Neuronal stem cell (in vitro differentiated cells): ENCODE data around the gene HNRNPA1L2.
"Not testable (repeated sequence)": the region's sequence is repeated elsewhere in the genome, so short reads cannot be mapped to it uniquely, and the experiment has no call there.

Experiments
- DNase-seq: peaks from one replicate; pipeline ENCODE4 v3.0.0-alpha.2; 2013; ENCODE audit warnings: low spot score
- H2AFZ ChIP-seq: one replicate; pipeline ENCODE4 v1.6.1; 2013; ENCODE audit warnings: mild to moderate bottlenecking, low read length, inconsistent platforms
- H2AK5ac ChIP-seq: 2 replicates; pipeline ENCODE4 v1.6.1; 2013; ENCODE audit warnings: low read depth, mild to moderate bottlenecking, inconsistent platforms, low read length, moderate library complexity, mixed read lengths
- H2BK120ac ChIP-seq: 2 replicates; pipeline ENCODE4 v1.6.1; 2013; ENCODE audit warnings: low read depth, mild to moderate bottlenecking, inconsistent platforms, low read length, moderate library complexity, mixed read lengths
- H2BK12ac ChIP-seq: one replicate; pipeline ENCODE4 v1.6.1; 2013; ENCODE audit warnings: low read length, inconsistent platforms
- H2BK15ac ChIP-seq: 2 replicates; pipeline ENCODE4 v1.6.1; 2013; ENCODE audit warnings: mild to moderate bottlenecking, low read length, inconsistent platforms, mixed read lengths
- H2BK5ac ChIP-seq: one replicate; pipeline ENCODE4 v1.6.1; 2013; ENCODE audit warnings: inconsistent platforms, mild to moderate bottlenecking, low read length, moderate library complexity
- H3K14ac ChIP-seq: one replicate; pipeline ENCODE4 v1.6.1; 2013; ENCODE audit warnings: low read length, inconsistent platforms
- H3K18ac ChIP-seq: 2 replicates; pipeline ENCODE4 v1.6.1; 2013; ENCODE audit warnings: low read length, inconsistent platforms
- H3K23ac ChIP-seq: 2 replicates; pipeline ENCODE4 v1.6.1; 2013; ENCODE audit warnings: low read depth, mild to moderate bottlenecking, mixed read lengths, low read length, inconsistent platforms; ENCODE audit not compliant: poor library complexity
- H3K27ac ChIP-seq: replicated peaks from 3 replicates; pipeline ENCODE4 v1.5.1; 2013; ENCODE audit warnings: low read length, inconsistent platforms
- H3K27me3 ChIP-seq, 3 experiments: 2 replicates each; pipeline ENCODE4 v1.6.1; 2013; ENCODE audit warnings: low read length in 3 of 3, mild to moderate bottlenecking in 2 of 3, inconsistent platforms in 1 of 3, low read depth in 1 of 3, mixed read lengths in 1 of 3, moderate library complexity in 1 of 3; ENCODE audit not compliant: control insufficient read depth in 3 of 3, insufficient read depth in 3 of 3
- H3K36me3 ChIP-seq, 2 donors: replicated peaks in 1 of 2; 2 replicates each; pipeline ENCODE4 v1.6.1; 2013; ENCODE audit warnings: low read length in 2 of 2; ENCODE audit not compliant: control insufficient read depth in 2 of 2, insufficient read depth in 2 of 2
- H3K4ac ChIP-seq: 2 replicates; pipeline ENCODE4 v1.6.1; 2013; ENCODE audit warnings: inconsistent platforms, mild to moderate bottlenecking, low read length, moderate library complexity
- H3K4me1 ChIP-seq, 2 donors: 1 replicate in 1 of 2; 2 replicates in 1 of 2; pipeline ENCODE4 v1.6.1; 2013; ENCODE audit warnings: low read length in 2 of 2, low read depth in 1 of 2; ENCODE audit not compliant: control insufficient read depth in 2 of 2, insufficient read depth in 1 of 2
- H3K4me2 ChIP-seq: one replicate; pipeline ENCODE4 v1.6.1; 2013; ENCODE audit warnings: mild to moderate bottlenecking, low read length, inconsistent platforms; ENCODE audit not compliant: insufficient read depth, poor library complexity, severe bottlenecking
- H3K4me3 ChIP-seq, 2 donors: 2 replicates each; pipeline ENCODE4 v1.5.1; 2013; ENCODE audit warnings: low read length in 2 of 2, mild to moderate bottlenecking in 2 of 2, inconsistent platforms in 1 of 2, moderate library complexity in 1 of 2
- H3K79me1 ChIP-seq: one replicate; pipeline ENCODE4 v1.6.1; 2013; ENCODE audit warnings: low read depth, mild to moderate bottlenecking, inconsistent platforms, low read length, moderate library complexity
- H3K9ac ChIP-seq: one replicate; pipeline ENCODE4 v1.6.1; 2013; ENCODE audit warnings: mild to moderate bottlenecking, low read depth, low read length, inconsistent platforms; ENCODE audit not compliant: poor library complexity
- H3K9me3 ChIP-seq, 2 donors: replicated peaks in 1 of 2; 2 replicates each; pipeline versions ENCODE3 to v1.6.1; 2013; ENCODE audit warnings: low read length in 2 of 2, mild to moderate bottlenecking in 2 of 2, inconsistent platforms in 1 of 2, low read depth in 1 of 2, mixed read lengths in 1 of 2, moderate library complexity in 1 of 2; ENCODE audit not compliant: control insufficient read depth in 2 of 2, insufficient read depth in 1 of 2
- H4K8ac ChIP-seq: one replicate; pipeline ENCODE4 v1.6.1; 2013; ENCODE audit warnings: low read depth, mild to moderate bottlenecking, inconsistent platforms, low read length, moderate library complexity
- H4K91ac ChIP-seq: one replicate; pipeline ENCODE4 v1.6.1; 2013; ENCODE audit warnings: low read length, low read depth, mild to moderate bottlenecking, inconsistent platforms; ENCODE audit not compliant: poor library complexity
- WGBS, 2 donors: extraction: QIAGEN DNeasy Blood & Tissue Kit; methylation state at CpG; one replicate each; pipeline ENCODE4 v1.1.7; 2013; ENCODE audit warnings: missing lambda C conversion rate in 2 of 2, mixed read lengths in 1 of 2; ENCODE audit not compliant: insufficient read length in 2 of 2, insufficient replicate concordance in 1 of 2; ENCODE audit errors: extremely low coverage in 2 of 2; 5-methylcytosine and 5-hydroxymethylcytosine counted together

Gene HNRNPA1L2

DNA sequence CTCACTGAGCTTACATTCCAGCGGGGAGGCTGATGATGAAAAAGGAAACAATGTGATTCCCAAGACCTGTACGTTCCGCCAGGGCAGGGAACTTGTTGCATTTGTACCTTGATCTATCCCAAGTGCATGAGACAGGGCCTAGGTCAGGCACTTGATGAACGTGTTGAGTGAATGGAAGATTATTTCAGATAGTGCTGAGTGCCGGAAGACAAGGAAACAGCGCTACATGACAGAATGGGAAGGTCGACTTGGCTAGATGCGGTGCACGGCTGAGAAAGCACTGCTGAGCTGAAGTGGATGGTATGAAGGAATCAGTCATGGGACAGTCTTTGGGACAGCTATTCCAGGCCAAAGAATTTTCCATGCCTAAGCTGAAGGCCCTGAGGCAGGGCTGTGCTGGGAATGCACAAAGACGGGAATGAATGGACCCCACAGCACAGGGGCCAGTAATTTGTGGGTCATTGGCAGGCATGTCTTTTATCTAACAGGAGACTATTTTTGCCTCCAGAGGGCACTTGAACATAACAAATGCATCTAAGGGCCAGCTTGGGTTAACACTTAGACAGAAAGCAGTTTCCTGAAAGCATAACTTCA is 33.1 kb upstream of the HNRNPA1L2 start:
- H3K27ac ChIP-seq, H3K4me2 ChIP-seq, H2AFZ ChIP-seq, H2BK120ac ChIP-seq, H3K4me1 ChIP-seq, H3K9ac ChIP-seq, H3K36me3 ChIP-seq, H3K9me3 ChIP-seq, H3K27me3 ChIP-seq, H2BK15ac ChIP-seq, DNase-seq, H3K14ac ChIP-seq, H4K91ac ChIP-seq, H3K79me1 ChIP-seq, H2AK5ac ChIP-seq, H3K23ac ChIP-seq, H4K8ac ChIP-seq, H3K4ac ChIP-seq, H3K4me3 ChIP-seq, H2BK5ac ChIP-seq, H3K18ac ChIP-seq, H2BK12ac ChIP-seq: not testable (repeated sequence)
- no CpG with 5 or more reads among the region's 10 CpGs for WGBS, 2 donors

DNA sequence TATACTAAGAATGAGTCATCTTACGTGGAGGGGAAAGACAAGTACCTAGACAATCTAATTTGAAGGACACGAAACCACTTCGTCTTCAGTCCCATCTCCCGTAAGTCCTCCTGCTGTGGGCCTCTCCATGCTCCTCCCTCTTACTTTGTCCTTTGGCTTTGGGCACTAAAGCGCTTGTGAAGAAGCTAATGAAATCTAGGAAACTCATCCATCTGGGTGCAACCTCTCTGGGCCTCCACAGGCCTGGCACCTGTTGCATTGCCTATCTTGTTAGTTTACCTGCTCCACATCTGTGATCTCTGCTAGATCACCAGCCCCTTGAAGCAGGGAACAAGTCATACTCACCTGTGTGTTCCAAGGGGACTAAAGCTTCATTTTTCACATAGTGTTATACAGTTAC is 32.1 kb upstream of the HNRNPA1L2 start:
- H3K27me3 ChIP-seq, H3K9me3 ChIP-seq, H3K36me3 ChIP-seq, H3K27ac ChIP-seq, H2AFZ ChIP-seq, H4K91ac ChIP-seq, H4K8ac ChIP-seq, H2BK12ac ChIP-seq, H3K18ac ChIP-seq, DNase-seq, H2BK15ac ChIP-seq, H3K23ac ChIP-seq, H3K4me1 ChIP-seq, H3K4me2 ChIP-seq, H3K9ac ChIP-seq, H3K79me1 ChIP-seq, H2BK120ac ChIP-seq, H2AK5ac ChIP-seq, H3K4me3 ChIP-seq, H2BK5ac ChIP-seq, H3K14ac ChIP-seq, H3K4ac ChIP-seq: not testable (repeated sequence)
- WGBS, 2 donors, result no CpG with 5 or more reads among the region's 5 CpGs

DNA sequence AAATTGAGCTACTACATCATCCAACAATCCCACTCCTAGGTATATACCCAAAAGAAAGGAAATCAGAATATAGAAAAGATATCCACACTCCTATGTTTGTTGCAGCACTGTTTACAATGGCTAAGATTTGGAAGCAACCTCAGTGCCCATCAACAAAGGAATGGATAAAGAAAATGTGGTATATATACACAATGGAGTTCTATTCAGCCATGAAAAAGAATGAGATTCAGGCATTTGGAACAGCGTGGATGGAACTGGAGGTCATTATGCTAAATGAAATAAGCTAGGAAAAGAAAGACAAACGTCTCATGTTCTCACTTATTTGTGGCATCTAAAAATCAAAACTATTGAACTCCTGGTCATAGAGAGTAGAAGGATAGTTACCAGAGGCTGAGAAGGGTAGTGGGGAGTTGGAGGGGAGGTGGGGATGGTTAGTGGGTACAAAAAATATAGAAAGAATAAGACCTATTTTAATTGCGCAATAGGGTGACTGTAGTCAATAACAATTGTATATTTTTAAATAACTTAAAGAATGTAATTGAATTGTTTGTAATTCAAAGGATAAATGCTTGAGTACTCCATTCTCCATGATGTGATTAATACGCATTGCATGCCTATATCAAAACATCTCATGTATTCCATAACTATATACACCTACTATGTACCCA is 27.0 kb upstream of the HNRNPA1L2 start:
- no peak overlapping the region for H2BK15ac ChIP-seq
- no peak overlapping the region for H3K27ac ChIP-seq
- peaks cover 0 to 5% of the 10 kb centered on the region in 2 donors for H3K4me1 ChIP-seq
- DNase-seq, result no peak
- H3K27me3 ChIP-seq, result no peaks in the 10 kb centered on the region
- no peak overlapping the region for H2BK120ac ChIP-seq
- H2AFZ ChIP-seq, result no peak overlapping the region
- no CpG with 5 or more reads among the region's 4 CpGs for WGBS, 2 donors
- no peak overlapping the region for H4K91ac ChIP-seq
- H2BK5ac ChIP-seq, result no peak overlapping the region
- H3K23ac ChIP-seq, result no peak overlapping the region
- H4K8ac ChIP-seq, result no peak overlapping the region
- no peaks in the 10 kb centered on the region for H3K36me3 ChIP-seq
- no peak overlapping the region for H3K4me3 ChIP-seq
- H3K4me2 ChIP-seq, result no peak overlapping the region
- no peak overlapping the region for H3K9ac ChIP-seq
- no peak overlapping the region for H2AK5ac ChIP-seq
- H3K18ac ChIP-seq, result no peak overlapping the region
- H3K4ac ChIP-seq, result no peak overlapping the region
- H3K79me1 ChIP-seq, result peaks cover 3% of the 10 kb centered on the region
- H2BK12ac ChIP-seq, result no peak overlapping the region
- H3K9me3 ChIP-seq, result no peaks in the 10 kb centered on the region
- H3K14ac ChIP-seq, result no peak overlapping the region

DNA sequence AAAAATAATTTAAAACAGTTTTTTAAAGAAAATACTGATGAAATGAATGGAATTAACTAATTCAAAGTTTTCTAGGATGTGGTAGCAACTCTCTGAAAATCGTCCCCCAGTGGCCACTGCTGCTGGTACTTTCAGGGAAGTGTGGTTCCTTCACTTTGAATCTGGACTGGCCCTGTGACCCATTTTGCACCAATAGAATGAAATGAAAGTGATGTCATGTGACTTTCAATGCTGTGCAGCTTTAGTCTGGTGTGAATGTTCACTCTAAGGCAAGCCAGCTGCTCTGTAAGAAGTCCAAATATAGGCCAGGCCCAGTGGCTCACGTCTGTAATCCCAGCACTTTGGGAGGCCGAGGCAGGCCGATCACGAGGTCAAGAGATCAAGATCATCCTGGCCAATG is 26.4 kb upstream of the HNRNPA1L2 start:
- no peak overlapping the region for H4K91ac ChIP-seq
- H3K27ac ChIP-seq, result no peak overlapping the region
- H3K18ac ChIP-seq, result no peak overlapping the region
- no peak overlapping the region for H3K23ac ChIP-seq
- H3K14ac ChIP-seq, result no peak overlapping the region
- no peak overlapping the region for H2BK120ac ChIP-seq
- no CpG with 5 or more reads among the region's 5 CpGs for WGBS, 2 donors
- H3K9me3 ChIP-seq, result no peaks in the 10 kb centered on the region
- H2BK12ac ChIP-seq, result no peak overlapping the region
- H2BK5ac ChIP-seq, result no peak overlapping the region
- H3K4me2 ChIP-seq, result no peak overlapping the region
- H2AFZ ChIP-seq, result peak overlapping the region; percentile 10
- no peak for DNase-seq
- no peaks in the 10 kb centered on the region for H3K27me3 ChIP-seq
- no peak overlapping the region for H4K8ac ChIP-seq
- H3K79me1 ChIP-seq, result peaks cover 3% of the 10 kb centered on the region
- H3K4me1 ChIP-seq, result peaks cover 0 to 5% of the 10 kb centered on the region in 2 donors
- H3K9ac ChIP-seq, result no peak overlapping the region
- H3K36me3 ChIP-seq, result no peaks in the 10 kb centered on the region
- H3K4me3 ChIP-seq, result no peak overlapping the region
- no peak overlapping the region for H2AK5ac ChIP-seq
- no peak overlapping the region for H3K4ac ChIP-seq
- no peak overlapping the region for H2BK15ac ChIP-seq
